GM15510 (cell line): ENCODE measurements around the gene SHROOM4.

ENCODE experiments used
- POLR2A ChIP-seq: IDR thresholded peaks from 3 replicates; pipeline ENCODE4 v1.6.1; 2011; ENCODE audit warnings: borderline replicate concordance; ENCODE audit not compliant: insufficient read length; ENCODE audit errors: extremely low read depth

The SHROOM4 gene

GRCh38 chrX:50698944-50699343 is 115.0 kb downstream of the SHROOM4 start:
- no peak for TF ChIP-seq POLR2A

- TF ChIP-seq POLR2A = no peak
Measured at GRCh38 chrX:50697691-50698090, 116.3 kb downstream of the SHROOM4 start.

GRCh38 chrX:50691820-50692219 is 122.2 kb downstream of the SHROOM4 start:
- no peak for TF ChIP-seq POLR2A

GRCh38 chrX:50684871-50685270 is 129.1 kb downstream of the SHROOM4 start:
- no peak for TF ChIP-seq POLR2A

GRCh38 chrX:50680990-50681389 is 133.0 kb downstream of the SHROOM4 start:
- no peak for TF ChIP-seq POLR2A

- no peak for TF ChIP-seq POLR2A
Measured at GRCh38 chrX:50677789-50678188, 136.2 kb downstream of the SHROOM4 start.

- TF ChIP-seq POLR2A = no peak
Measured at GRCh38 chrX:50671661-50672060, 142.3 kb downstream of the SHROOM4 start.

- TF ChIP-seq POLR2A = no peak
Measured at GRCh38 chrX:50668860-50669259, 145.1 kb downstream of the SHROOM4 start.

- TF ChIP-seq POLR2A = no peak
Measured at GRCh38 chrX:50648156-50648555, 165.8 kb downstream of the SHROOM4 start.

GRCh38 chrX:50644496-50644895 is 169.5 kb downstream of the SHROOM4 start:
- no peak for TF ChIP-seq POLR2A

GRCh38 chrX:50643525-50644137 is 170.4 kb downstream of the SHROOM4 start:
- TF ChIP-seq POLR2A = no peak

GRCh38 chrX:50638123-50638522 is 175.9 kb downstream of the SHROOM4 start:
- no peak for TF ChIP-seq POLR2A

GRCh38 chrX:50635817-50636365 is 178.1 kb downstream of the SHROOM4 start:
- no peak for TF ChIP-seq POLR2A

GRCh38 chrX:50635162-50635561 is 178.8 kb downstream of the SHROOM4 start:
- no peak for TF ChIP-seq POLR2A

GRCh38 chrX:50629774-50630173 is 184.2 kb downstream of the SHROOM4 start:
- no peak for TF ChIP-seq POLR2A

GRCh38 chrX:50627696-50628095 is 186.3 kb downstream of the SHROOM4 start:
- no peak for TF ChIP-seq POLR2A

GRCh38 chrX:50626432-50626831 is 187.6 kb downstream of the SHROOM4 start:
- no peak for TF ChIP-seq POLR2A

GRCh38 chrX:50622751-50623150 is 191.2 kb downstream of the SHROOM4 start:
- TF ChIP-seq POLR2A = no peak
